Gastroesophageal sphincter (tissue), 3 donors: ENCODE data around the gene AFF3.

ENCODE experiments used
- CTCF ChIP-seq, 4 experiments: fragments of 200-600 bp in 2 of 4; fragments of 450-650 bp in 2 of 4; sonication (generic) in 1 of 4; IDR thresholded peaks; one replicate each; pipeline ENCODE4 v1.5.1; 2017 to 2019; ENCODE audit warnings: antibody characterized with exemption in 4 of 4, mild to moderate bottlenecking in 2 of 4, moderate library complexity in 2 of 4
- POLR2AphosphoS5 ChIP-seq: sonication (generic); formaldehyde crosslinking; IDR thresholded peaks from one replicate; pipeline ENCODE4 v1.6.1; 2017; ENCODE audit warnings: antibody characterized with exemption

DNA sequence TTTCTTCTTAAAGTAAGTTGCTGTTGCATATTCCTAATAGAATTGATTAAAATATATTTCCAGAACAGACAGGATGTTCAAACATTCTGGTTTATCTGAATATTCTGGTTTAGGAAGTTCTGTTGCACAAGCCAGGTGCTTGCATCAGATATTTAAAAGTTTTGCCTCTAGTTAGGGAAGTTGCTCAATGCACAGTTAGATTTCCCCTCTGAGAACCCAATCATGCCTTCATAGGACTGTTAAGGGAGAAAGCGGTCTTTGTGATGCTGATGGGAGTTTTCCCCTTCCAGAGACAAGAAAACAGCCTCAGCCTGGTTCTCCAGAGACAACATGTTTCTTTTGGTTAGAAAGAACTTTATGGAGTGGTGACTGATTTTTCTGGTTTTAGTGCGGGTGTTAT lies 587.0 kb downstream of the AFF3 start:
- TF ChIP-seq POLR2AphosphoS5 = no peak
- no peak for TF ChIP-seq CTCF (IDR thresholded peaks at IDR 0.05)
